Activated naive CD8-positive, alpha-beta T cell treated with anti-CD3 and anti-CD28 coated beads, Interleukin-2, amount 10 ng/mL, durations not matched to agents 7 days and 5 days (primary cell): ENCODE measurements around the gene POMP. TPM values are rescaled to one million over a fixed set of nuclear protein-coding genes. Genes with fewer than 3 reads are reported as not detected.

Source experiments
- ATAC-seq: fragments of 150-1000 bp; cut with Tn5 transposase; one replicate; pipeline ENCODE4 v1.10.0; 2021; ENCODE audit warnings: low read depth, moderate library complexity
- POLR2A ChIA-PET: fragments of 350-600 bp; sonication (Branson Sonifier 250); formaldehyde crosslinking; loops from one replicate; lab custom pipeline; 2021; ENCODE audit warnings: antibody characterized with exemption; lab: Charles Lee
- DNase-seq: peaks from one replicate; pipeline ENCODE4 v3.0.0; 2021
- H3K27ac Mint-ChIP-seq: one replicate; pipeline ENCODE4 v1.8.0; 2022; ENCODE audit warnings: mild to moderate bottlenecking, mixed read lengths
- H3K27me3 Mint-ChIP-seq: one replicate; pipeline ENCODE4 v1.8.0; 2022; ENCODE audit warnings: mild to moderate bottlenecking, moderate library complexity, mixed read lengths
- H3K36me3 Mint-ChIP-seq: one replicate; pipeline ENCODE4 v1.8.0; 2021; ENCODE audit warnings: mild to moderate bottlenecking, mixed read lengths
- H3K4me1 Mint-ChIP-seq: one replicate; pipeline ENCODE4 v1.8.0; 2021; ENCODE audit warnings: mixed read lengths
- H3K4me3 Mint-ChIP-seq: one replicate; pipeline ENCODE4 v1.8.0; 2022; ENCODE audit warnings: mild to moderate bottlenecking, moderate library complexity, mixed read lengths
- H3K9me3 Mint-ChIP-seq: one replicate; pipeline ENCODE4 v1.8.0; 2021; ENCODE audit warnings: mixed read lengths
- total RNA-seq, 2 experiments: library from RNA; stranded (reverse); gene quantifications; one replicate each; pipeline ENCODE4 v1.2.3, GENCODE V29; 2021

Gene POMP
- 10 to 100 TPM; 55.4 to 59.3 TPM for total RNA-seq

DNA sequence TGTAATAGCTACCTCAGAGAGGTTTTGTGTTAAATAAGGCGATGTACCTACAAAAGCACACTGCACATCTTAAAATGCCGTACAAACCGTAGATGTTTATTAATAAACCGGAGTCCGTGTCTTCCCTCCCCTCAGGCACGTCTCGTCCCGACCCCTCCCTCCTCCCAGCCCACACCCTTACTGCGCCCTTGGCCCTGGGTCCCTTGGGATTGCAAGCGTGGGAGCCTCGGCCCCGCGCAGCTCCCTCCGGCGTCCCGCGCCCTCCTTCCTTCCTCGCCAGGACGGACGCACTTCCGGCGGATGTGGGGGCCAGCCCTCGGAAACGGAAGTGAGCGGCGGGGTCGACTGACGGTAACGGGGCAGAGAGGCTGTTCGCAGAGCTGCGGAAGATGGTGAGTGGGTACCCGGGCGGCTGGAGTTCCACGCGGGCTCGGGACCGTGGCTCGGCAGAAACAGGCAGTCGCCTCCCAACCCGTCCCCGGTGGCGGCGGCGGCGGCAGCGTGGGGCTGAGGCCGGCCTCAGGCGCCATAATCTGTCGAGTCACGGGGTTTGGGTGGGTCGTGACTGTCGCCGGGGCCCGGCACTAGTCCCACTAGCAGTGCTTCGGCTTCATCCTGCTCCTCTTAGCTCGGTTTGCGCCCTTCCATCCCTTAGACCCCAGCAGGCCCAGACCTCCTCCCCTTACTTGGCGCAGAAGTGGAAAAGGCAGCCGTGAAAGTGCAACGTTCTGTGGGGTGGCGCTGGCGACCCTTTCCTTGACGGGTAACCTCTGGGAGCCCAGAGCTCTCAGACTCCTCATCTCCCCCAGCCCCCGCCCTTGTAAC lies at the start of gene POMP:
Gene POMP, plus strand, starts transcription at position 335 of the 825 bp plus-strand sequence. Its CDS starts 55 bp downstream, at position 390.
- peak; percentile 94 for DNase-seq
- peaks cover 20% of the 10 kb centered on the region for H3K36me3 Mint-ChIP-seq

DNA sequence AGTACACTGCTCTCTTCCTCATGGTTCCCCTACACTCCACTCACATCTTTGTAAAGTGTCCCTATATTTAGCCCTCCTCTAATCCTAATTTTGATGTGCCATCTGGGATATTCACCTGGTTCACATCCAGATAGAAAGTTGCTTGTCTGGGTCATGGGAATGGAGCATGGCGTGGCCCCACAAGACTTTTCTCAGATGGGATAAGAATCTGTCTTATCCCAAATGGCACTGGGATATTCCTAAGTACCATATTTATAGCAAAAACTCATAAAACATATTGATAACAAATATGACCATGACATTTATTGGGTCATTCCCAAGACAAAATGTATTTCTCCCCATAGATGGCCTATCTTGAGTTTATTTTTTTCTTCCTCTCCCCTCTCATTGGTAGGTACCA lies 49.5 kb upstream of the POMP start:
- no peaks in the 10 kb centered on the region for H3K9me3 Mint-ChIP-seq
- POLR2A ChIA-PET = no interaction called here
- ATAC-seq (no peak), DNase-seq (no peak)
- H3K36me3 Mint-ChIP-seq = no peaks in the 10 kb centered on the region
- H3K4me1 Mint-ChIP-seq = peaks cover 20% of the 10 kb centered on the region
- no peak overlapping the region for H3K27ac Mint-ChIP-seq
- no peak overlapping the region for H3K4me3 Mint-ChIP-seq
- no peaks in the 10 kb centered on the region for H3K27me3 Mint-ChIP-seq

More for the DNA sequence above, at the start of gene POMP:
- peak within 1 kb of the TSS; percentile 95 for H3K27ac Mint-ChIP-seq
- H3K9me3 Mint-ChIP-seq = no peaks in the 10 kb centered on the region
- POLR2A ChIA-PET = interaction anchor here (0.6 to 1.7 kb wide), 13 partner anchors 10 to 522 kb away, joined by 3 to 11 read pairs (median 4); partner anchors contain the start of genes PAN3 and SLC46A3
- peak; percentile 91 for ATAC-seq
- peak within 1 kb of the TSS; percentile 98 for H3K4me3 Mint-ChIP-seq
- peaks cover 43% of the 10 kb centered on the region for H3K4me1 Mint-ChIP-seq
- no peaks in the 10 kb centered on the region for H3K27me3 Mint-ChIP-seq

DNA sequence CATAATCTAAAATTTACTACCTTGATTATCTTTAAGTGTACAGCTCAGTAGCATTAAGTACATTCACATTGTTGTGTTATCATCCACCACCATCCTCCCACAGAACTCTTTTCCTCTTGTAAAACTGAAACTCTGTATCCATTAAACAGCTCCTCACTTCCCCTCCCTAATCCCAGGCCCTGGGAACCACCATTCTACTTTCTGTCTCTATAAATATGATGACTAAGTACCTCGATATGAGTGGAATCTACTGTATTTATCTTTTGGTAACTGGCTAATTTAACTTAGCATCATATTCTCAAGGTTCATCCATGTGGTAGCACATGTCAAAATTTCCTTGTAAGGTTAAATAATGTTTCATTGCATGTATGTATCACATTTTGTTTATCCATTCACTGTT lies 49.0 kb upstream of the POMP start:
- no peaks in the 10 kb centered on the region for H3K9me3 Mint-ChIP-seq
- no peaks in the 10 kb centered on the region for H3K36me3 Mint-ChIP-seq
- H3K27ac Mint-ChIP-seq = no peak overlapping the region
- DNase-seq (no peak), ATAC-seq (no peak)
- H3K4me3 Mint-ChIP-seq = no peak overlapping the region
- H3K27me3 Mint-ChIP-seq = no peaks in the 10 kb centered on the region
- POLR2A ChIA-PET = no interaction called here
- peaks cover 20% of the 10 kb centered on the region for H3K4me1 Mint-ChIP-seq

DNA sequence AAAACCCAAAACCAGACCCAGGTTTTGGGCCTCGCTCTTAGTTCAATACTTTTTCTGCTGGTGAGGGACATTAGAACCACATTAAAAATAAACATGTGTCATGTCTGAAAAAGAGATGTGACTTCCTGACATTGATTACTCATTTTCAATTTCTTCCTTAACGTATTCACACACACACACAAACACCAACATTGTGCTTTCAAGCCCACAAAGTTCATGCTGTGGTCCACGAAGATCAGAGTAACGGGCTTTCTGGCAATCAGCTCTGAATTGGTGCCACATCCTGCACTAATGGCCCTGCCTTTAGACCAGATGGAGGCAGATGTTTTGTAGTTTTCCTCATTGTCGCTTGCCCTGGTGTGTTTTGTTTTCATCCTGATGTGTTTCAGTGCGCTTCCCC lies 47.9 kb upstream of the POMP start:
- no peaks in the 10 kb centered on the region for H3K27me3 Mint-ChIP-seq
- peak overlapping the region; percentile 30 for H3K27ac Mint-ChIP-seq
- no peaks in the 10 kb centered on the region for H3K9me3 Mint-ChIP-seq
- H3K36me3 Mint-ChIP-seq = no peaks in the 10 kb centered on the region
- ATAC-seq = no peak
- peak overlapping the region; percentile 21 for H3K4me3 Mint-ChIP-seq
- DNase-seq = no peak
- H3K4me1 Mint-ChIP-seq = peaks cover 20% of the 10 kb centered on the region
- POLR2A ChIA-PET = interaction anchor here (2.0 kb wide), 1 partner anchor 48 kb away, joined by 5 read pairs; the partner anchor contains the start of gene POMP

- no peaks in the 10 kb centered on the region for H3K27me3 Mint-ChIP-seq
- peak overlapping the region; percentile 30 for H3K27ac Mint-ChIP-seq
- DNase-seq (no peak), ATAC-seq (peak; percentile 88)
- POLR2A ChIA-PET = interaction anchor here (2.0 kb wide), 1 partner anchor 48 kb away, joined by 5 read pairs; the partner anchor contains the start of gene POMP
- H3K4me1 Mint-ChIP-seq = peaks cover 20% of the 10 kb centered on the region
- H3K36me3 Mint-ChIP-seq = no peaks in the 10 kb centered on the region
- H3K9me3 Mint-ChIP-seq = no peaks in the 10 kb centered on the region
- H3K4me3 Mint-ChIP-seq = peak overlapping the region; percentile 21
Measured at GRCh38 chr13:28611654-28612131, 47.2 kb upstream of the POMP start.

DNA sequence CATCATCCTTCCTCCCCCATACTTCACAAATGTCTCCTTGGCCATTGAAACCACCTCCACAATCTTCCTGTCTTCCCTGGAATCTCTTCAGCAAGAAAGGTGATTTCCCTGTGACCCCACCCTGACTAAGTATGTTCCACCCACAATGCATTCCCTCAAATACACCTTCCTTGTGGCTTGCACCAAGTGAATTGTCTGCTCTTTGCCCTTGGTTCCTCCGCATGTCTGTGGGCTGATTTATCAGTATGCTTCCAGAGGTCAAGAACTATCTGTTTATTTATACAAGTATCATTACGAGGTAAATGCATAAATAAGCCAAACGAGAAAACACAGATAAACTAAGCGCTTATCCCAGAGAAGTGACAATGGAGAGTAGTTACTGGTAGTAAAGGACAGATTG lies 45.4 kb upstream of the POMP start:
- H3K36me3 Mint-ChIP-seq = no peaks in the 10 kb centered on the region
- POLR2A ChIA-PET = no interaction called here
- DNase-seq (no peak), ATAC-seq (no peak)
- H3K4me3 Mint-ChIP-seq = no peak overlapping the region
- peaks cover 20% of the 10 kb centered on the region for H3K4me1 Mint-ChIP-seq
- no peak overlapping the region for H3K27ac Mint-ChIP-seq
- H3K27me3 Mint-ChIP-seq = no peaks in the 10 kb centered on the region
- no peaks in the 10 kb centered on the region for H3K9me3 Mint-ChIP-seq

DNA sequence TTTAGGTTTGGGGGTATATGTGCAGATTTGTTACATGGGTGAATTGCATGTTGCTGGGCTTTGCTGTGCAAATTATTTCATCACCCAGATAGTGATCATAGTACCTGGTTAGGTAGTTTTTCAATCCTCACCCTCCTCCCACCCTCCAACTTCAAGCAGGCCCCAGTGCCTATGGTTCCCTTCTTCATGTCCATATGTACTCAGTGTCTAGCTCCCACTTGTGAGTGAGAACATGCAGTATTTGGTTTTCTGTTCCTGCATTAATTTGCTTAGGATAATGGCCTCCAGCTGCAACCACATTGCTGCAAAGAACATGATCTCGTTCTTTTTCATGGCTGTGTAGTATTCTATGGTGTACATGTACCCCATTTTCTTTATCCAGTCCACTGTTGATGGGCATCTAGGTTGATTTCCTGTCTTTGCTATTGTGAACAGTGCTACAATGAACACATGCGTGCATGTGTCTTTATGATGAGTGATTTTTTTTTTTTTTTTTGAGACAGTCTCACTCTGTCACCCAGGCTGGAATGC lies 42.9 kb upstream of the POMP start:
- POLR2A ChIA-PET = no interaction called here
- Mint-ChIP-seq H3K4me3 (no peak overlapping the region), H3K4me1 (peaks cover 14% of the 10 kb centered on the region), H3K27ac (no peak overlapping the region), H3K27me3 (no peaks in the 10 kb centered on the region), H3K9me3 (no peaks in the 10 kb centered on the region), H3K36me3 (no peaks in the 10 kb centered on the region)
- DNase-seq = no peak
- ATAC-seq = no peak

- no peak for ATAC-seq
- no peak overlapping the region for H3K27ac Mint-ChIP-seq
- H3K27me3 Mint-ChIP-seq = no peaks in the 10 kb centered on the region
- H3K4me1 Mint-ChIP-seq = no peaks in the 10 kb centered on the region
- H3K36me3 Mint-ChIP-seq = no peaks in the 10 kb centered on the region
- H3K9me3 Mint-ChIP-seq = no peaks in the 10 kb centered on the region
- no peak for DNase-seq
- H3K4me3 Mint-ChIP-seq = no peak overlapping the region
- POLR2A ChIA-PET = no interaction called here
Measured at GRCh38 chr13:28618230-28618994, 40.5 kb upstream of the POMP start.

- Mint-ChIP-seq H3K36me3 (no peaks in the 10 kb centered on the region), H3K4me3 (no peak overlapping the region), H3K4me1 (peaks cover 6% of the 10 kb centered on the region), H3K27me3 (peaks cover 3% of the 10 kb centered on the region), H3K9me3 (no peaks in the 10 kb centered on the region), H3K27ac (no peak overlapping the region)
- DNase-seq (no peak), ATAC-seq (no peak)
- POLR2A ChIA-PET = no interaction called here
Measured at GRCh38 chr13:28620011-28620830, 38.7 kb upstream of the POMP start.

GRCh38 chr13:28621449-28621848 lies 37.5 kb upstream of the POMP start:
- no peak overlapping the region for H3K27ac Mint-ChIP-seq
- ATAC-seq = no peak
- POLR2A ChIA-PET = no interaction called here

DNA sequence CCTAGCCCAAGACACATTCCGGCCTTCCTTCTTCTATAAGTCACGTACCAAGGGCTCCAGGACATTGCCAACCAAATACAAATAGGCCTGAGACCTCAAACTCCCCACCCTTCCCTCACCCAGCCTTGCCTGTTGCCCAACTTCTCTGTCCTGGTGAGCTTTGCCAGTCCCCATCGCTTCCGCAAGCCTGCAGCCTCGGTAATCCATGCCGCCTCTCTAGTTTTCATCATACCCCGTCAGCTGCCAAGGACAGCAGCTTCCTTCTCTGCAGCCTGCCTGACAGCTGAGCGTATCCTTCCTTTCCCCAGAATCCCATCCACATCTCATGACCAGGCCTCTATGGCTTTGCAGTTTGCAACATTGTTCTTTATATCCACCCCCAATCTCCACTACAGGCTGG lies 36.6 kb upstream of the POMP start:
- ATAC-seq (no peak), DNase-seq (no peak)
- POLR2A ChIA-PET = no interaction called here
- Mint-ChIP-seq H3K36me3 (no peaks in the 10 kb centered on the region), H3K9me3 (no peaks in the 10 kb centered on the region), H3K27me3 (peaks cover 3% of the 10 kb centered on the region), H3K27ac (no peak overlapping the region), H3K4me1 (peaks cover 6% of the 10 kb centered on the region), H3K4me3 (no peak overlapping the region)

More at GRCh38 chr13:28621449-28621848, 37.5 kb upstream of the POMP start:
- peaks cover 6% of the 10 kb centered on the region for H3K4me1 Mint-ChIP-seq
- H3K4me3 Mint-ChIP-seq = no peak overlapping the region
- no peaks in the 10 kb centered on the region for H3K9me3 Mint-ChIP-seq
- H3K36me3 Mint-ChIP-seq = no peaks in the 10 kb centered on the region
- peaks cover 3% of the 10 kb centered on the region for H3K27me3 Mint-ChIP-seq
- no peak for DNase-seq

DNA sequence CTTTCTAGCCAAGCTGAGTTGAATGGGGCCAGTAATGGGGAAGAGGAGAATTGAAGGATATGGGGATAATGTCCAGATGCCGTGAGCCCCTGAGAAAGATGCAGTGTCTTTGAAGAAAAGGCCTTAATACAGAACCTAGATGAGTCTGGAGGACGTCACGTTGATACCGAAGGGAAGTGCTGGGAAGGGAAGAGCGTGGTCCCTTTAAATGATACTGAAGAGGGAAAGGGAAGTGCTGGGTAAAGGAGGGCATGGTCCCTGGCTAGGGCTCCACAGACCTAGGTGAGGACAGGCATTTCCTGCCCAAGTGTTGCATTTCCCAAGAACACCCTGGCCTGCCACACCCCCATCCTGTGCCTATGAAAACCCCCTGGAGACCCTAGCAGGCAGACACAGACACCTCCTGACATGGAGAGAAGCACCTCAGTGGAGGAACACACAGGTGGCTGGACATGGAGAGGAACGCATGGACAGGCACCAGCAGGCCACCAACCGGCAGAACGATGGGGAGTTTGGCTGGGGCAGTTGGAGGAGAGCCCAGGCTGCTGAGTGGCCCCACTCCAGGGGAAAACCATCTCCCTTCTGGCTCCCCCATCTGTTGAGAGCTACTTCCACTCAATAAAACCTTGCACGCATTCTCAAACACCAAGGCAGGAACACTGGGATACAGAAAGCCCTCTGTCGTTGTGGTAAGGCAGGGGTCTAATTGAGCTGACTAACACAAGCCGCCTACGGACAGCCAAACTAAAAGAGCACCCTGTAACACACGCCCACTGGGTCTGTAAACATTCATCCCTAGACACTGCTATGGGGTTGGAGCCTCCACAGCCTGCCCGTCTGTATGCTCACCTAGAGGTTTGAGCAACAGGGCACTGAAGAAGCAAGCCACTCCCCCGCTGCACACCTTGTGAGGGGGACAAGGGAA lies 34.9 kb upstream of the POMP start:
- peaks cover 11% of the 10 kb centered on the region for H3K27me3 Mint-ChIP-seq
- POLR2A ChIA-PET = no interaction called here
- H3K27ac Mint-ChIP-seq = peak overlapping the region; percentile 28
- H3K36me3 Mint-ChIP-seq = no peaks in the 10 kb centered on the region
- no peaks in the 10 kb centered on the region for H3K9me3 Mint-ChIP-seq
- peaks cover 6% of the 10 kb centered on the region for H3K4me1 Mint-ChIP-seq
- no peak overlapping the region for H3K4me3 Mint-ChIP-seq
- DNase-seq (no peak), ATAC-seq (no peak)
